Psoas muscle (tissue), 8 donors: Measurements from ENCODE around the gene FTH1. TPM values are rescaled to one million over a fixed set of nuclear protein-coding genes. Genes with fewer than 3 reads are reported as not detected.
A peak's percentile ranks its signal among the peaks of the same experiment; 100 is the strongest.

Experiments used
- ATAC-seq, 4 donors: fragments of 200-7000 bp; cut with Tn5 transposase; one replicate each; pipeline ENCODE4 v1.9.1; 2020; ENCODE audit warnings: moderate library complexity in 3 of 4, mild to moderate bottlenecking in 2 of 4
- DNase-seq, 2 donors: peaks; one replicate each; pipeline ENCODE4 v3.0.0-alpha.2; 2020
- H3K27ac ChIP-seq: fragments of 200-600 bp; one replicate; pipeline ENCODE4 v1.8.0; 2022
- H3K27me3 ChIP-seq, 3 donors: fragments of 200-600 bp in 1 of 3; one replicate each; pipeline versions ENCODE4 v1.6.1 to v1.8.0; 2013 to 2022; ENCODE audit warnings: low read length in 2 of 3, mild to moderate bottlenecking in 2 of 3, moderate library complexity in 1 of 3; ENCODE audit not compliant: insufficient read depth in 3 of 3
- H3K36me3 ChIP-seq, 2 donors: fragments of 200-600 bp in 1 of 2; one replicate each; pipeline versions ENCODE4 v1.6.1 to v1.8.0; 2013 to 2022; ENCODE audit warnings: low read depth in 1 of 2, mild to moderate bottlenecking in 1 of 2, moderate library complexity in 1 of 2; ENCODE audit not compliant: insufficient read depth in 1 of 2
- H3K4me1 ChIP-seq: fragments of 200-600 bp; one replicate; pipeline ENCODE4 v1.8.0; 2022
- H3K4me3 ChIP-seq: fragments of 200-600 bp; one replicate; pipeline ENCODE4 v1.8.0; 2022; ENCODE audit warnings: mild to moderate bottlenecking
- H3K9me3 ChIP-seq: fragments of 200-600 bp; one replicate; pipeline ENCODE4 v1.8.0; 2022
- WGBS, 3 donors: extraction: QIAGEN DNeasy Blood & Tissue Kit; methylation state at CpG; one replicate each; pipeline versions ENCODE4 v1.1.6 to v1.1.7; 2013; 5-methylcytosine and 5-hydroxymethylcytosine counted together
- intact Hi-C, 2 donors: fragments of 100-400 bp; cut with DNase I; formaldehyde crosslinking; loops; one replicate each; pipeline versions ENCODE4 v1.11.0 to v1.14.2; 2022
- polyA plus RNA-seq, 3 donors: library from polyadenylated mRNA; stranded (reverse); fragments of 200-250 nt; gene quantifications; one replicate each; pipeline ENCODE4 v1.2.3, GENCODE V29; 2013
- total RNA-seq, 4 donors: library from RNA; stranded (reverse); fragmentation: NEBNext Ultra II Directional in 2 of 4; extraction: Animal tissue kit (Norgen Biotek cat#: 25700) in 2 of 4; gene quantifications; one replicate each; pipeline versions ENCODE4 v1.2.1 to v1.2.4, GENCODE V29; 2021 to 2023
- TF ChIP-seq, protein P1 (sequence below): fragments of 200-600 bp; IDR thresholded peaks from one replicate; pipeline ENCODE4 v1.8.0; 2022; ENCODE audit warnings: antibody characterized with exemption
- donor health status: healthy with polysubstance abuse.
- donor health status: DM: no; HTN: no; CAD: no; lungs with moderate emphysema.
- donor health status: Bipolar disorder and iron deficiency.
- donor health status: healthy.
- donor health status: DM: yes; HTN: yes; CAD: no.
- donor health status: DM: no; HTN: no; CAD: no.
- donor health status: DM: no; HTN: no; CAD: no.
- donor health status: DM: yes; HTN: yes; CAD: no.

The FTH1 gene
- total and polyA plus RNA-seq, 7 donors, result 2,269 to 16,176 (median 3,132) TPM

DNA sequence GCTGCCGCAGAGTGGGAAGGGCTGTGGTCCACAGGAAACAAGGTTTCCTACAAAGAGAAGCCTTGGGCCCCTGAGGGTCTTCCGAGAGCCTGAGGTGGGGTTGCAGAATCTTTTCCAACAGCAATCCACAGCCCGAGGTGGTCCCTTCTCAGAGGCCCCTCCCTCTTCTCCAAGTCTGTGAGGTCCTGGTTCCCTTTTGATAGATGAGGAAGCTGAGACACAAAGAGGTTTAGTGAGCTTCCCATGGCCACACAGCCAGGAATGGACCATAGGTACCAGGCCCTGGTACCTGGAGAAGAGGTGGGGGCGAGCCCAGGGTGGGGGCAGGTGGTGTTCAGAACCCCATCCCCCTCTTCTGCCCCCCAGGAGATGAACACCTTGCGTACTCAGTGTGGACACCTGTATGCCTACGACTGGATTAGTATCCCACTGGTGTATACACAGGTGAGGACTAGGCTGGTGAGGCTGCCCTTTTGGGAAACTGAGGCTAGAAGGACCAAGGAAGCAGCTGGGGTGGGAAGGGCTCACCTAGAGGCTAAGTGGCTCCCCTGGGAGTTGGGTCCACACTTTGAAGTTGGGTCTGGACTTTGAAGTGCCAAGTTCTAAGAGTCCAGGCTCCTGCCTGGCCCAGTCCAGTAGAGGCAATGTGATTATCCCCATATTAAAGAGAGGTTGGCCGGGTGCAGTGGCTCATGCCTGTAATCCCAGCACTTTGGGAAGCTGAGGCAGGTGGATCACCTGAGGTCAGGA lies 10.2 kb downstream of the FTH1 start:
- WGBS, 3 donors, result 91 to 92% (median 91%) methylated on average over 7 of the region's 7 CpGs
- intact Hi-C loops, result loop anchor here in 1 of 2 donors (10.0 kb wide), 1 partner anchor 162 kb away; the partner anchor contains the start of genes FEN1 and TMEM258
- TF ChIP-seq, protein P1, sequence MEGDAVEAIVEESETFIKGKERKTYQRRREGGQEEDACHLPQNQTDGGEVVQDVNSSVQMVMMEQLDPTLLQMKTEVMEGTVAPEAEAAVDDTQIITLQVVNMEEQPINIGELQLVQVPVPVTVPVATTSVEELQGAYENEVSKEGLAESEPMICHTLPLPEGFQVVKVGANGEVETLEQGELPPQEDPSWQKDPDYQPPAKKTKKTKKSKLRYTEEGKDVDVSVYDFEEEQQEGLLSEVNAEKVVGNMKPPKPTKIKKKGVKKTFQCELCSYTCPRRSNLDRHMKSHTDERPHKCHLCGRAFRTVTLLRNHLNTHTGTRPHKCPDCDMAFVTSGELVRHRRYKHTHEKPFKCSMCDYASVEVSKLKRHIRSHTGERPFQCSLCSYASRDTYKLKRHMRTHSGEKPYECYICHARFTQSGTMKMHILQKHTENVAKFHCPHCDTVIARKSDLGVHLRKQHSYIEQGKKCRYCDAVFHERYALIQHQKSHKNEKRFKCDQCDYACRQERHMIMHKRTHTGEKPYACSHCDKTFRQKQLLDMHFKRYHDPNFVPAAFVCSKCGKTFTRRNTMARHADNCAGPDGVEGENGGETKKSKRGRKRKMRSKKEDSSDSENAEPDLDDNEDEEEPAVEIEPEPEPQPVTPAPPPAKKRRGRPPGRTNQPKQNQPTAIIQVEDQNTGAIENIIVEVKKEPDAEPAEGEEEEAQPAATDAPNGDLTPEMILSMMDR, result no peak
- no peaks in the 10 kb centered on the region for H3K36me3 ChIP-seq
- no peaks in the 10 kb centered on the region for H3K9me3 ChIP-seq
- DNase-seq, result no peak
- peaks cover 16% of the 10 kb centered on the region for H3K4me1 ChIP-seq
- peaks cover 0 to 25% (median 2%) of the 10 kb centered on the region in 3 donors for H3K27me3 ChIP-seq
- no peak overlapping the region for H3K27ac ChIP-seq
- no peak for ATAC-seq
- H3K4me3 ChIP-seq, result no peak overlapping the region

DNA sequence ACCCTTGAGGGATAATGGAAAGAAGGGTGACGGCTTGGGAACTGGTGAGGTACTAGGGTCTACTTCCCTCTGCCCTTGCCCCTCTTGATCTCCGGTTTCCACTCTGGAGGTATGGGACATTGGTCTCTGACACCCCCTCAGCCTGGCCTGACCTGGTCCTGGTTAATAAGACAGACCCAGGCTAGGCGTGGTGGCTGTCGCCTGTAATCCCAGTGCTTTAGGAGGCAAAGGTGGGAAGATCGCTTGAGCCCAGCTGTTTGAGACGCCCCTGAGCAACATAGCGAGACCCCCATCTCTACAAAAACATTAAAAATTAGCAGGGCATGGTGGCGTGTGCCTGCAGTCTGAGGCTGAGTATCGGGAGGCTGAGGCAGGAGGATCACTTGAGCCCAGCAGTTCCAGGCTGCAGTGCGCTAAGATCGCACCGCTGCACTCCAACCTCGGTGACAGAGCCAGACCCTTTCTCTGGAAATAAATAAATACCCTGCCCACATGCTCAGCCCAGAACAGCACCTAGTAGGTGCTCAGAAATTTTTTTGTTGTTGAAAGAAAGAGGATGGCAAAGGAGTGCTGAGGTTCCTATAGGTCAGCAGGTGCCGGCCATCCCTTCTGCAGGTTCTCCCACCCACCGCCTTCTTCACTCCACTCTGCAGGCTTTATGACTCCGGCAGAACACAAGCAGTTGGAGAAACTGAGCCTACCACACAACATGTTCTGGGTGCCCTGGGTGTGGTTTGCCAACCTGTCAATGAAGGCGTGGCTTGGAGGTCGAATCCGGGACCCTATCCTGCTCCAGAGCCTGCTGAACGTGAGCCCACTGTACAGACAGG lies 11.0 kb downstream of the FTH1 start:
- DNase-seq (no peak), ATAC-seq (no peak)
- Histone ChIP-seq H3K4me3 (no peak overlapping the region), H3K4me1 (peaks cover 8% of the 10 kb centered on the region), H3K36me3 (no peaks in the 10 kb centered on the region), H3K9me3 (no peaks in the 10 kb centered on the region), H3K27ac (no peak overlapping the region), H3K27me3 (peaks cover 0 to 25% (median 2%) of the 10 kb centered on the region in 3 donors)
- intact Hi-C loops, result loop anchor here in 1 of 2 donors (10.0 kb wide), 1 partner anchor 162 kb away; the partner anchor contains the start of genes FEN1 and TMEM258
- WGBS, 3 donors, result 93 to 96% (median 93%) methylated on average over 20 of the region's 20 CpGs
- TF ChIP-seq, protein P1, result no peak

DNA sequence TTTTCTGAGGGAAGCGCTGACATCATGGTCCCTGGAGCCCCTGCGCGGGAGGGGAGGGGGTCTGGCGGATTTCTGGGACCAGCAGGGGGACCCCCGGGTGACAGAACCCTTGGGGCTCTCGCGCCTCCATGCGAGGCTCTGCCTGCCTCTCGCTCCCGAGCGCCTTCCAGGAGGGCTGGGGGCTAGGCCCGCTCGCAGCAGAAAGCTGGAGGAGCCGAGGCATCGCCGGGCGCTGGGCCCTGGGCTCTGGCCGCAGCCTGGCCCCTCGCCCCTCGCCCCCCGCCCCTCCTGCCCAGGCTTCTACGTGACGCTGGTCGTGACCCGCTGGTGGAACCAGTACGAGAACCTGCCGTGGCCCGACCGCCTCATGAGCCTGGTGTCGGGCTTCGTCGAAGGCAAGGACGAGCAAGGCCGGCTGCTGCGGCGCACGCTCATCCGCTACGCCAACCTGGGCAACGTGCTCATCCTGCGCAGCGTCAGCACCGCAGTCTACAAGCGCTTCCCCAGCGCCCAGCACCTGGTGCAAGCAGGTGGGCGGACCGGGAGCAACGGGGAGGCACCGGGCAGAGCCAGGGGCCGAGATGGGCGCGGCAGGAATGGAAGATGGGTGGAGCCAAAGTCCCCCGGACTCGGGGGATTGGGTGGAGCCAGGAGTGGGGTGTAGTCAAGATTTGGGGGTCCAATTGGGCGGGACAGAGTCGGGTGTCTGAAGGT lies 11.9 kb downstream of the FTH1 start:
- Histone ChIP-seq H3K9me3 (no peaks in the 10 kb centered on the region), H3K36me3 (no peaks in the 10 kb centered on the region), H3K27ac (peak overlapping the region; percentile 60), H3K4me1 (peaks cover 5% of the 10 kb centered on the region), H3K4me3 (peak overlapping the region; percentile 63), H3K27me3 (peaks cover 0 to 25% (median 2%) of the 10 kb centered on the region in 3 donors)
- peak; percentile 45 to 67 for DNase-seq
- TF ChIP-seq, protein P1, result no peak
- ATAC-seq, result peak; percentile 32 to 57 (median 38)
- 6 to 11% (median 7%) methylated on average over 41 to 56 of the region's 56 CpGs for WGBS, 3 donors
- intact Hi-C loops, result loop anchor here in 1 of 2 donors (10.0 kb wide), 1 partner anchor 161 kb away; the partner anchor contains the start of genes FEN1 and TMEM258

DNA sequence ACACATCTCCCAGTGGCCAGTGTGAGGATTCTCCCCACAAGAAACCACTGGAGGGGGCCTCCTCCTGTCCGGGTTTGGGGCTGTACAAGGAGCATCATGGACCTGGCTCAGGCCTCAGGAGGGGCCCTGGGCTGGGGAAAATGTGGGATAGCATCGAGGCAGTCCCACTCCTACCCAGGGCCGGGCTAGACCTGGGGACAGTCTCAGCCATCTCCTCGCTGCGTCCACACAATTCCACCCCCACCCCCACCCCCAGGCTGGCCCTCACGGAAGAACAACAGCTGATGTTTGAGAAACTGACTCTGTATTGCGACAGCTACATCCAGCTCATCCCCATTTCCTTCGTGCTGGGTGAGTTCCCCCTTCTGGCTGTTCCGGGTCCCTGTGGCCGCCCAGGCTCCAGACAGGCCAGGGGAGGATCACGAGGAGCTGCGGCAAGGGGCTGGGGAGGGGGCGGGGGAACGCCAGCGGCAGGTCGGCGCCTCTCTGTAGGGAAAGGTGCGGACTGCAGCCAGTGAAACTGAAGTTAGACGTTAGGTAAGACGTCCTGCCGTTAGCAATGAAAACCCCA lies 12.5 kb downstream of the FTH1 start:
- 5 to 6% (median 5%) methylated on average over 21 of the region's 21 CpGs for WGBS, 3 donors
- H3K36me3 ChIP-seq, result no peaks in the 10 kb centered on the region

More for the DNA sequence above, 12.5 kb downstream of the FTH1 start:
- H3K4me3 ChIP-seq, result peak overlapping the region; percentile 63
- peaks cover 0 to 25% (median 2%) of the 10 kb centered on the region in 3 donors for H3K27me3 ChIP-seq
- intact Hi-C loops, result loop anchor here in 1 of 2 donors (10.0 kb wide), 1 partner anchor 160 kb away; the partner anchor contains the start of genes FEN1 and TMEM258
- no peaks in the 10 kb centered on the region for H3K9me3 ChIP-seq
- ATAC-seq (peak; percentile 76 to 92 (median 84)), DNase-seq (peak; percentile 71 to 80)
- H3K27ac ChIP-seq, result peak overlapping the region; percentile 60
- H3K4me1 ChIP-seq, result peaks cover 5% of the 10 kb centered on the region
- TF ChIP-seq, protein P1, result no peak
